Omental fat pad (tissue), 4 donors: Measurements from ENCODE around the gene CST9L. TPM values are rescaled to one million over a fixed set of nuclear protein-coding genes. Genes with fewer than 3 reads are reported as not detected.

Experiments
- ATAC-seq: fragments of 150-250 bp; one replicate; pipeline ENCODE4 v1.9.1; 2016; ENCODE audit warnings: mild to moderate bottlenecking, moderate library complexity; ENCODE audit not compliant: low FRiP score
- DNase-seq: peaks from one replicate; pipeline ENCODE4 v3.0.0-alpha.2; 2019; ENCODE audit warnings: low spot score
- total RNA-seq, 4 donors: library from RNA; depleted of rRNA; stranded (reverse); fragments of >200 nt; gene quantifications; one replicate each; pipeline ENCODE4 v1.1.0, GENCODE V29; 2016
- TF ChIP-seq, protein P1 (sequence below), 3 donors: fragments of 450-650 bp; IDR thresholded peaks; one replicate each; pipeline ENCODE4 v1.5.1; 2016 to 2017; ENCODE audit warnings: antibody characterized with exemption in 3 of 3, mild to moderate bottlenecking in 3 of 3, moderate library complexity in 2 of 3

CST9L gene
- total RNA-seq, 4 donors from 2014 or later: not detected

DNA sequence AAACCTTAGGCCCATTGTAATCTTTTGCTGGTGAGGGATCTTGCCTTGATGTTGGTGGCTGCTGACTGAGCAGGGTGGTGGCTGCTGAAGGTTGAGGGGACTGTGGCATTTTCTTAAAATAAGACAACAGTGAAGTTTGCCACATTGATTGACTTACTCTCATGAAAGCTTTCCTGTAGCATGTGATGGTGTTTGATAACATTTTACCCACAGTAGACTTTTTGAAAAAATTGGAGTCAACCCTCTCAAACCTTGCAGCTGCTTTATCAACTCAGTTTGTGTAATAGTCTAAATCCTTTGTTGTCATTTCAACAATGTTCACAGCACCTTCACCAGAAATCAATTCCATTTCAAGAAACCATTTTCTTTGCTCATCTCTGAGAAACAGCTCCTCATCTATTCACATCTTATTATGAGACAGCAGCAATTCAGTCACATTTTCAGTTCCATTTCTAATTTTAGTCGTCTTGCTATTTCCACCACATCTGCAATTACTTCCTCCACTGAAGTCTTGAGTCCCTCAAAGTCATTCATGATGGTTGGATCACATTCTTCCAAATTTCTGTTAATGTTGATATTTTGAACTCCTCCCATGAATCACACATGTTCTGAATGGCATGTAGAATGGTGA lies 37.2 kb downstream of the CST9L start:
- TF ChIP-seq, protein P1, sequence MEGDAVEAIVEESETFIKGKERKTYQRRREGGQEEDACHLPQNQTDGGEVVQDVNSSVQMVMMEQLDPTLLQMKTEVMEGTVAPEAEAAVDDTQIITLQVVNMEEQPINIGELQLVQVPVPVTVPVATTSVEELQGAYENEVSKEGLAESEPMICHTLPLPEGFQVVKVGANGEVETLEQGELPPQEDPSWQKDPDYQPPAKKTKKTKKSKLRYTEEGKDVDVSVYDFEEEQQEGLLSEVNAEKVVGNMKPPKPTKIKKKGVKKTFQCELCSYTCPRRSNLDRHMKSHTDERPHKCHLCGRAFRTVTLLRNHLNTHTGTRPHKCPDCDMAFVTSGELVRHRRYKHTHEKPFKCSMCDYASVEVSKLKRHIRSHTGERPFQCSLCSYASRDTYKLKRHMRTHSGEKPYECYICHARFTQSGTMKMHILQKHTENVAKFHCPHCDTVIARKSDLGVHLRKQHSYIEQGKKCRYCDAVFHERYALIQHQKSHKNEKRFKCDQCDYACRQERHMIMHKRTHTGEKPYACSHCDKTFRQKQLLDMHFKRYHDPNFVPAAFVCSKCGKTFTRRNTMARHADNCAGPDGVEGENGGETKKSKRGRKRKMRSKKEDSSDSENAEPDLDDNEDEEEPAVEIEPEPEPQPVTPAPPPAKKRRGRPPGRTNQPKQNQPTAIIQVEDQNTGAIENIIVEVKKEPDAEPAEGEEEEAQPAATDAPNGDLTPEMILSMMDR (IDR thresholded peaks at IDR 0.05): no peak
- DNase-seq (no peak), ATAC-seq (no peak)

DNA sequence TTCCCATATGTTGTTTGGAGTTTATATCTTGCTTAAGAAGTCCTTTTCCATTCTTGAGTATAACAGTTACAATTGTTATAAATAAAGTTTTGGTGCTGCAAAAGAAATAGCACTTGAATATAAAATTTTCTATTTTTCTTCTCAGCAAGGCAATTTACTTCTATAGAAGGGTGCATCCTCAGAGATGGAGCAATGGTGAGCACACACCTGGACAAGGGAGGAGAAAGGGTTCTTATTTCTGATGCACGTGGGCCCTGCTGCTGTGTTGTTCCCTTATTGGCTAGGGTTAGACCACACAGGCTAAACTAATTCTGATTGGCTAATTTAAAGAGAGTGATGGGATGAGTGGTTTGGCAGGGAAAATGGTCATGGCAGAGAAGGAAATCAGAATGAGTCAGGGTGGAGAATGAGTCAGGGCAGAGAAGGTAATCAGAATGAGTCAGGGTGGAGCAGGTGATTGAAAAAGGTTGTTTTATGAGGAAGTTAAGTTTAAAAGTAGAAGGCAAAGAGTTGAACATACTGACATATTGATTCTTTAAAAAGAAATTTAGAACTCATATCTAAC lies 39.3 kb downstream of the CST9L start:
- TF ChIP-seq, protein P1 (IDR thresholded peaks at IDR 0.05): no peak
- ATAC-seq (no peak), DNase-seq (no peak)

DNA sequence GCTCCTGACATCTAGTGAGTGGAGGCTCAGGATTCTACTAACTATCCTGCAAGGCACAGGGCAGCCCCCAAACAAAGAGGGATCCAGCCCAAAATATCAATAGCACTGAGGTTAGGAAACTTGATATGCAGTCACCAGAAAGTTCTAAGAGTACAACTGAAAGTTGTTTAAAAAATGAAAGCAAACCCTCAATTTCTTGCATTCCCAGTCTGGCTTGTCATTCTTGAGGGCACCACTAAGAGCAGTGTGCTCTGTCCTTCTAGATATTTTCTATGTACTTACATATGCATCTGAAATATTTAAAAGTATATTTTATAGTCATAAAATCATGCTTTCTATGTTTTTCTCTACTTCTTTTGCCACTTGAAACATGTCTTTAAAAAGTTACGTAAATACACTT lies 41.4 kb downstream of the CST9L start:
- TF ChIP-seq, protein P1 (IDR thresholded peaks at IDR 0.05): no peak
- no peak for ATAC-seq

DNA sequence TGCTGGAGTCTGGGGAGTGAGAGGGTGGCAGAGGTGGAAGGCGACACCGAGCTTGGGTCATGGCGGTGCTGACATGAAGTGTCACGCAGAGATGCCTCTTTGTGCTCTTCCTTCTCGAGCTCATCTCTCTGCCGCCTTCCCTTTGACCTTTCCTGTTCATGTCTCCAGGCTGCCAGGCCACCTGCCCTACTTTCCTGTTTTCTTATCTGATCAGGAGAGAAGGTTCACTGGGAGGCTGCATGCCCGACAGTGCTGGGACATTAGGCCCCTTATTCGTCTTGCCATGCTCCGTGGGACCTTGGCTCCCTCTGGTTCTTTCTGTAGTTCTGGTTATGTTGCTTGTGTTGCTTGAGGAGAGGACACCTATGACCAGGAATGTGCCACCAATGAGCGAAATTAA lies 44.1 kb downstream of the CST9L start:
- ATAC-seq (no peak), DNase-seq (no peak)
- TF ChIP-seq, protein P1 (IDR thresholded peaks at IDR 0.05): no peak

More for the DNA sequence above, 41.4 kb downstream of the CST9L start:
- DNase-seq: no peak

DNA sequence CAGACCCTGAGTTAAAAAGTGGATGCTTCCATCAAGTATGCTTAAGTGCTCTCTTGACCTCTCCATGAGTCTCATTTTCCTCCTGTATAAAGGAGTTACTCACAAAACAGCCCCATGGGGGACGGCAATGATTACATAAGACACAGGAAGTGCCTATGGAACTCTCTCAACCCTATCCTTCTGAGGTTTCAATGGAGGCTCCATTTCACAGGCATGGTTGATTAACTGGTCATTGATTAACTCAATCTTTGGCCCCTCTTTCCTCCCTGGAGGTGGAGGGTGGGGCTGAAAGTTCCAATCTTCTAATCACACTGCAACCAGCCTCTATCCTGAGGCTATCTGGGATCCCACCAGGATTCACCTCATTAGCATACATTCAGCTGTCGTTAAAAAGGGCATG lies 48.1 kb downstream of the CST9L start:
- ATAC-seq (no peak), DNase-seq (no peak)
- TF ChIP-seq, protein P1 (IDR thresholded peaks at IDR 0.05): no peak

DNA sequence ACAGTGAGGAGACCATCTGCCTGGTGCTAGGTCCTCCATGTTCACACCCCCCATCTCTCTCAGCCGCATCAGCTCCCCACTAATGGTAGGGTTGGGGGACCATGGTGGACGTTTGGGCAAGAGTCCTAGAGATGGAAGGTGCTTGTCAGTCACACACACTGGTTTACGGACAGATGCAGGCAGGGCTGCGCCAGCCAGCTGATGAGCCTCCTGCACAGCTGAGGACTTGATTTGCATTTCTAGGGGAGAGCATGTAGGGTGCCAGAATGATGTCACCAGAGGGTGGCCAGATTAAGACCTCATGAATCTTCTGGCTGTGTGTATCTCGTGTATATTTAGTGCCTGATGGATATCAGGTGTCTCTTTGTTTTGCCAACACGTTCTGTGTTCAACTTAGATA lies 48.7 kb downstream of the CST9L start:
- TF ChIP-seq, protein P1 (IDR thresholded peaks at IDR 0.05): no peak
- DNase-seq (no peak), ATAC-seq (no peak)

DNA sequence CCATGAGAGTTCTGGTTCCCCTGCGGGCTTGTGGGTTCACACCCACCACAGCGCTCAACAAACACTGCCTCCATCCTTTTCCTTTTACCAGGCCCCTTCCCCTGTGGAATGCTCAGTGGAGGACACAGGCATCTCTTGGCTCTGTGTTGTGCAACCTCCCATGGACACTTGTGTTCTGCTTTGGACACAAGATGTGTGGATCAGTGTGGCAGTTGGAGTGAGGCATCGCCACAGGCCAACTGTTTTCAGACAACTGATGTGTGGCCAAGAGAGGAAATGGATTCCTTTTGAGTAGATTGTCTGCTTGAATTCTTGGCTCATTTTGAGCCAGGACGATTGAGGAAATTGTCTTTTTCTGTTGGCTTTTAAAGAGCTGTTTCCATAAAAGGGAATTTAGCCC lies 50.6 kb downstream of the CST9L start:
- ATAC-seq (no peak), DNase-seq (no peak)
- TF ChIP-seq, protein P1 (IDR thresholded peaks at IDR 0.05): no peak
